Measurements from ENCODE around the gene CLIC5. TPM values are rescaled to one million over a fixed set of nuclear protein-coding genes. Genes with fewer than 3 reads are reported as not detected.
A peak's percentile ranks its signal among the peaks of the same experiment; 100 is the strongest.

Gene CLIC5
- polyA plus RNA-seq, 1 donor = 111 TPM

DNA sequence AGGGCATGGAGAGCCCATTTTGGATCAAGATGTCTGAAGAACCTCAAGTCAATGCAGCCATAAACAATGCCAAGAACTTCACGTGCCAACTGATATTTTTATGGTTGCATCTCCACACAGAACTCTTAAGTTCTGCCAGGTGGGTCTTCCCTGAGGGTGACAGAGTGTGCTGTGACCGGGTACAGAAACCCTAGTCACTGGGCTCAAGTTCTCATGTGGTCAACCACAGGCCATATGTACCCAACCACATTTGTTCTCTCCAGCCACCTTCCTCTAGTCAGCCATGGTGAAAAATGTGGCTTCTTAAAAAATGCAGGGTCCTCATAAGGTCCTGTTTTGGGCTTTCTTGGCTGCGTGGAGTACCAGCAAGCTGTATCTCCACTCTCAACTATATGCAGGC, 48.9 kb downstream of the CLIC5 start:
- no peaks in the 10 kb centered on the region for H3K36me3 ChIP-seq (ENCODE audit: control insufficient read depth, insufficient read depth, low read length)
- DNase-seq = no peak
- WGBS (ENCODE audit: insufficient coverage, low lambda C conversion rate) = no CpG with 5 or more reads among the region's 3 CpGs

DNA sequence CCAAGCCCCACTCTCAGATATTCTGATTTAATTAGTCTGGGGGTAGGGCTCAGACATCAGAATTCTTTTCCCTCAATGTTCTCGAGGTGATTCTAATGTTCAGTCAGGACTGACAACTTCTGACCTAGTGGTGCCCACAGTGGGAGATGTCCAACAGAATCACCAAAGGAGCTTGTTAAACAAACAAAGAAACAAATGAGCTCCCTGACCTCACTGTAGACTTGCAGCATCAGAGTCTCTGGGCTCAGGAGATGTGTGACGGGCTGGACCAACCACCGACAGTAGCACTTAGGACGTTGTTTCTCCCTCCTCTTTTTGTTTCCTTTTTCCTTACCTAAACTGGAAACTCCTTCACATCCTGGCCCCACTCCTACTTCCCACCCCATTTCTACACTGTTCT, 49.3 kb downstream of the CLIC5 start:
- no peak for DNase-seq
- Histone ChIP-seq H3K27ac (ENCODE audit: low read length) (no peak overlapping the region), H3K36me3 (ENCODE audit: control insufficient read depth, insufficient read depth, low read length) (no peaks in the 10 kb centered on the region), H3K9me3 (ENCODE audit: control insufficient read depth, low read depth, low read length) (no peaks in the 10 kb centered on the region), H3K4me3 (ENCODE audit: low read length) (no peak overlapping the region), H3K4me1 (ENCODE audit: control insufficient read depth, insufficient read depth, low read length) (peaks cover 14% of the 10 kb centered on the region), H3K27me3 (ENCODE audit: control insufficient read depth, insufficient read depth, low read length) (no peaks in the 10 kb centered on the region)
- 85% methylated on average over 3 of the region's 4 CpGs for WGBS (ENCODE audit: insufficient coverage, low lambda C conversion rate)

More for the DNA sequence above, 48.9 kb downstream of the CLIC5 start:
- H3K4me1 ChIP-seq (ENCODE audit: control insufficient read depth, insufficient read depth, low read length) = peaks cover 14% of the 10 kb centered on the region
- no peaks in the 10 kb centered on the region for H3K27me3 ChIP-seq (ENCODE audit: control insufficient read depth, insufficient read depth, low read length)
- no peak overlapping the region for H3K4me3 ChIP-seq (ENCODE audit: low read length)
- no peaks in the 10 kb centered on the region for H3K9me3 ChIP-seq (ENCODE audit: control insufficient read depth, low read depth, low read length)
- no peak overlapping the region for H3K27ac ChIP-seq (ENCODE audit: low read length)

DNA sequence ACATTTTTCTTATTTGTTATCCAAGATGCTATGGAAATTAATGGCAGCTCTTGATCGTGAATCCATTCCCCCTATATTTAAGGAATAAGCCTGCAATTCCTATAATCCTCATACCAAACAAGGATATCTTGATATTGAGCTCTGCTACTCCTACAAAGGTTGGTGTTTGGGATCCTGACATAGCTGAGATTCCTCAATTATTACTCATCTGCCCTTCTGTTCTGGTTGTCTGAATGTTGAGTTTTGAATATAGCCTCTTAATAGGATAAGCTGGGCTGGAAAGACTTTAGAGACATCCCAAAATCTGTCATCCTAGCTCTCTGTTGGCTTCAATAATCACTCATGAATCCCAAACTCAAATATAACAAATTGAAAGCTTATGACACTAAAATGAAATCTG, 49.9 kb downstream of the CLIC5 start:
- Histone ChIP-seq H3K4me1 (ENCODE audit: control insufficient read depth, insufficient read depth, low read length) (peaks cover 13% of the 10 kb centered on the region), H3K27ac (ENCODE audit: low read length) (no peak overlapping the region), H3K36me3 (ENCODE audit: control insufficient read depth, insufficient read depth, low read length) (no peaks in the 10 kb centered on the region), H3K27me3 (ENCODE audit: control insufficient read depth, insufficient read depth, low read length) (no peaks in the 10 kb centered on the region), H3K9me3 (ENCODE audit: control insufficient read depth, low read depth, low read length) (no peaks in the 10 kb centered on the region), H3K4me3 (ENCODE audit: low read length) (no peak overlapping the region)
- no peak for DNase-seq
- no CpG with 5 or more reads among the region's 1 CpG for WGBS (ENCODE audit: insufficient coverage, low lambda C conversion rate)

DNA sequence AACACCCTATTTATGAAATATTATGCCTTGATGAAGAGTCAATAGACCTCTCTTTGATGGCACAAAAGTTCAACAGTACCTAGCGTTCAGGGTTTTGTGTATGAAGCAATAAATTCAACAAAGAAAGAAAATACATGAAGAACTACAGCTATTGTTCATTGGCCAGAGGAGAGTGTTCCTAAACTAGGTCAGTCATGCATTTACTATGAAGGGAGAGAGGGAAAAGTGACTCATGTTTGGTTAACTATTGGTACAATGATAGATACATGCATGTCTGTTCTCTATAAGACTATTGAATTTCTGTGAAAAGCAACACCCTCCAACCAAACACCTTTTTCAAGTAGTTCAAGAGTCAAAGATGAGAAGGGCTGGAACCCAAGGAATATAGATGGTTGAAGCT, 50.7 kb downstream of the CLIC5 start:
- WGBS (ENCODE audit: insufficient coverage, low lambda C conversion rate) = 67% methylated on average over 1 of the region's 1 CpG
- H3K9me3 ChIP-seq (ENCODE audit: control insufficient read depth, low read depth, low read length) = no peaks in the 10 kb centered on the region
- no peaks in the 10 kb centered on the region for H3K27me3 ChIP-seq (ENCODE audit: control insufficient read depth, insufficient read depth, low read length)
- H3K27ac ChIP-seq (ENCODE audit: low read length) = no peak overlapping the region
- H3K4me1 ChIP-seq (ENCODE audit: control insufficient read depth, insufficient read depth, low read length) = peaks cover 8% of the 10 kb centered on the region
- H3K4me3 ChIP-seq (ENCODE audit: low read length) = no peak overlapping the region
- no peaks in the 10 kb centered on the region for H3K36me3 ChIP-seq (ENCODE audit: control insufficient read depth, insufficient read depth, low read length)
- DNase-seq = no peak

GRCh38 chr6:45964300-45964699, 51.4 kb downstream of the CLIC5 start:
- Histone ChIP-seq H3K4me3 (ENCODE audit: low read length) (no peak overlapping the region), H3K4me1 (ENCODE audit: control insufficient read depth, insufficient read depth, low read length) (peaks cover 8% of the 10 kb centered on the region), H3K36me3 (ENCODE audit: control insufficient read depth, insufficient read depth, low read length) (no peaks in the 10 kb centered on the region), H3K9me3 (ENCODE audit: control insufficient read depth, low read depth, low read length) (no peaks in the 10 kb centered on the region), H3K27ac (ENCODE audit: low read length) (no peak overlapping the region), H3K27me3 (ENCODE audit: control insufficient read depth, insufficient read depth, low read length) (no peaks in the 10 kb centered on the region)
- WGBS (ENCODE audit: insufficient coverage, low lambda C conversion rate) = no CpG with 5 or more reads among the region's 2 CpGs
- DNase-seq = no peak

DNA sequence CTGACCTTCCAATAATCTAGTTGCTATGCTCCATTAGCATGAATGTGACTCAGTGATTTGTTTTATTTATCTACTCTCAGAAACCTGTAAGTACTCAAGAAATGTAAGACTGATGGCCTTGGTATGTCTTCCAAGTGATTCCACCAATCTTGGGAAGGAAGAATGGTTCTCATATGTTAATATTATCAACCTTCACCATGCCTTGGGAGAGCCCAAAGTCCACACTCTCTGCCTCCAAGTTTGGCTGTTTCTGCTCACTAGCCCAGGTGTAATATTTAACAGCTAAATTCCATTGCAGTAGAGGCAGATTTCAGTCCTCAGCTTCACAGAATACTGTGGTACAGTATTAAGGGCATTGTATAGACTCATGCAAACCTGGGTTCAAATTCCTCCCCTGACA, 51.8 kb downstream of the CLIC5 start:
- Histone ChIP-seq H3K27ac (ENCODE audit: low read length) (no peak overlapping the region), H3K27me3 (ENCODE audit: control insufficient read depth, insufficient read depth, low read length) (no peaks in the 10 kb centered on the region), H3K4me3 (ENCODE audit: low read length) (no peak overlapping the region), H3K4me1 (ENCODE audit: control insufficient read depth, insufficient read depth, low read length) (peaks cover 8% of the 10 kb centered on the region), H3K36me3 (ENCODE audit: control insufficient read depth, insufficient read depth, low read length) (no peaks in the 10 kb centered on the region), H3K9me3 (ENCODE audit: control insufficient read depth, low read depth, low read length) (no peaks in the 10 kb centered on the region)
- no peak for DNase-seq

DNA sequence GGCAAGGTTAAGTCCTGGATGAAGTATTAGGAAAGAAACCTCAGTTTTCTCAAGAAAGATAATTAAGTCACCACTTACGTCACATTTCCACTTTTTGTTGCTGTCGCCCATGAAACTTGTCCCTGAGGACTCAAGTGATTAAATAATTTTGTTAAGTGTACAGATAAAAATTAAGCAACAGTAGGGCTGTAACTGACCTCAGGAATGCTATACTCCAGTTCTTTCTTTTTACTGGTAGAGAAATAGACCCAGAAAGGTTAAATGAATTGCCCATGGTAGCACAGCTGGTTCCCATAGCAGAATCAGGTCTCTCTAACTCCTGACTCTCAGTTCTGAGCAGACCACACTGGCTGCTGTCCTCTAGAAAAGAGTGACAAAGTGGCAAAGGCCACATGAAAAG, 54.5 kb downstream of the CLIC5 start:
- H3K4me1 ChIP-seq (ENCODE audit: control insufficient read depth, insufficient read depth, low read length) = peaks cover 8% of the 10 kb centered on the region
- H3K4me3 ChIP-seq (ENCODE audit: low read length) = no peak overlapping the region
- no peaks in the 10 kb centered on the region for H3K36me3 ChIP-seq (ENCODE audit: control insufficient read depth, insufficient read depth, low read length)
- WGBS (ENCODE audit: insufficient coverage, low lambda C conversion rate) = no CpG with 5 or more reads among the region's 2 CpGs
- DNase-seq = no peak
- no peaks in the 10 kb centered on the region for H3K9me3 ChIP-seq (ENCODE audit: control insufficient read depth, low read depth, low read length)
- no peak overlapping the region for H3K27ac ChIP-seq (ENCODE audit: low read length)
- H3K27me3 ChIP-seq (ENCODE audit: control insufficient read depth, insufficient read depth, low read length) = no peaks in the 10 kb centered on the region

GRCh38 chr6:45959534-45960145, 56.0 kb downstream of the CLIC5 start:
- WGBS (ENCODE audit: insufficient coverage, low lambda C conversion rate) = no CpG with 5 or more reads among the region's 4 CpGs
- H3K36me3 ChIP-seq (ENCODE audit: control insufficient read depth, insufficient read depth, low read length) = peaks cover 3% of the 10 kb centered on the region
- H3K4me3 ChIP-seq (ENCODE audit: low read length) = no peak overlapping the region
- DNase-seq = peak in 1 of 2 donors; percentile 42
- H3K27ac ChIP-seq (ENCODE audit: low read length) = no peak overlapping the region
- no peaks in the 10 kb centered on the region for H3K9me3 ChIP-seq (ENCODE audit: control insufficient read depth, low read depth, low read length)
- H3K27me3 ChIP-seq (ENCODE audit: control insufficient read depth, insufficient read depth, low read length) = no peaks in the 10 kb centered on the region
- peaks cover 8% of the 10 kb centered on the region for H3K4me1 ChIP-seq (ENCODE audit: control insufficient read depth, insufficient read depth, low read length)

DNA sequence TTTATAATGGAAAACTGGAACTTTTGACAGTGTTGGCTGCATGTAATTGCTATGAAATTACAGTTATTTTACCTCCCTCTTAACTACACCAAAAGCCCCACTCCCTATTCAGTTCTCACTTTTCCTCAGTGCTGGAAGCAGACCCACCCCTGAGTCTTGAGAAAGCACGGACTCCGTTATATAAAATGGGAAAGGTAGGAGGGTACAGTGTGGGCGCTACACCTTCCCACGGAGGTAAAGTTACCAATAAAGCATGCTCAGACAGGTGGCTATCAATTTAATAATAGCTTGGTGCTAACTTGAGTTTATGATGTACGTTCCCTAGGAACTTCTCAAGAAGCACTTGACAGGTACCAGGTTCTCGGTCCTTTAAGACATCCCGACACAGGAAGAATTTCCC, 59.0 kb downstream of the CLIC5 start:
- no peaks in the 10 kb centered on the region for H3K9me3 ChIP-seq (ENCODE audit: control insufficient read depth, low read depth, low read length)
- peaks cover 15% of the 10 kb centered on the region for H3K36me3 ChIP-seq (ENCODE audit: control insufficient read depth, insufficient read depth, low read length)
- no CpG with 5 or more reads among the region's 7 CpGs for WGBS (ENCODE audit: insufficient coverage, low lambda C conversion rate)
- no peaks in the 10 kb centered on the region for H3K27me3 ChIP-seq (ENCODE audit: control insufficient read depth, insufficient read depth, low read length)
- H3K27ac ChIP-seq (ENCODE audit: low read length) = no peak overlapping the region
- no peak overlapping the region for H3K4me3 ChIP-seq (ENCODE audit: low read length)
- no peaks in the 10 kb centered on the region for H3K4me1 ChIP-seq (ENCODE audit: control insufficient read depth, insufficient read depth, low read length)
- no peak for DNase-seq

DNA sequence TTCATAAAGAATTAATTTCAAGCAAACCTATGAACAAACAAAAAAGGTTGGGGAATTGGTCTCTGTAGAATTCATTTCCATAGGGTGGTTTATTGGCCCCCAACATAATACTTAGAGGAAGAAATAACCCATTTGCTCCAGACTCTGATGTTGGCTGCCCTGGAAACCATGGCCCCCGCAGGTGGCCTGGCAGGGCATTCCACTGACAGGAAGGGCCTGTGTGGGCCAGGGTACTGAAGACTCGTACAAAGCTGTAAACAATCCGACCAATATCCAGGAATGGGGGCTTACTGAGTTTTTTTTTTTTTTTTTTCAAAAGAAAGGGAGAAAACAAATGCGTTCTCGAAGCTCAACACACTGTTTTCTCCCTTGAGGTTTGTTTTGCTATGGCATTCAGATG, 59.5 kb downstream of the CLIC5 start:
- Histone ChIP-seq H3K4me1 (ENCODE audit: control insufficient read depth, insufficient read depth, low read length) (no peaks in the 10 kb centered on the region), H3K9me3 (ENCODE audit: control insufficient read depth, low read depth, low read length) (no peaks in the 10 kb centered on the region), H3K36me3 (ENCODE audit: control insufficient read depth, insufficient read depth, low read length) (peaks cover 18% of the 10 kb centered on the region), H3K4me3 (ENCODE audit: low read length) (no peak overlapping the region), H3K27ac (ENCODE audit: low read length) (no peak overlapping the region), H3K27me3 (ENCODE audit: control insufficient read depth, insufficient read depth, low read length) (no peaks in the 10 kb centered on the region)
- DNase-seq = no peak
- no CpG with 5 or more reads among the region's 5 CpGs for WGBS (ENCODE audit: insufficient coverage, low lambda C conversion rate)

- Histone ChIP-seq H3K4me1 (ENCODE audit: control insufficient read depth, insufficient read depth, low read length) (no peaks in the 10 kb centered on the region), H3K27ac (ENCODE audit: low read length) (no peak overlapping the region), H3K27me3 (ENCODE audit: control insufficient read depth, insufficient read depth, low read length) (no peaks in the 10 kb centered on the region), H3K36me3 (ENCODE audit: control insufficient read depth, insufficient read depth, low read length) (peaks cover 18% of the 10 kb centered on the region), H3K9me3 (ENCODE audit: control insufficient read depth, low read depth, low read length) (no peaks in the 10 kb centered on the region), H3K4me3 (ENCODE audit: low read length) (no peak overlapping the region)
- no peak for DNase-seq
- no CpG with 5 or more reads among the region's 1 CpG for WGBS (ENCODE audit: insufficient coverage, low lambda C conversion rate)
These were observed 60.1 kb downstream of the CLIC5 start for GRCh38 chr6:45955597-45955996.

Measured in large intestine (tissue), 3 donors.